GM23338 (cell line): ENCODE measurements around the gene LEKR1. TPM values are rescaled to one million over a fixed set of nuclear protein-coding genes. Genes with fewer than 3 reads are reported as not detected.
A peak's percentile ranks its signal among the peaks of the same experiment; 100 is the strongest.

ENCODE experiments used
- ATAC-seq: fragments of 200-7000 bp; cut with Tn5 transposase; 3 replicates; pipeline ENCODE4 v1.9.1; 2020
- DNase-seq: peaks from one replicate; pipeline ENCODE4 v3.0.0-alpha.2; 2015; ENCODE audit warnings: low spot score
- H2AFZ ChIP-seq: fragments of 200-600 bp; sonication (generic); 2 replicates; pipeline ENCODE4 v1.8.0; 2016; ENCODE audit warnings: antibody characterized with exemption, mild to moderate bottlenecking, moderate library complexity
- H3F3A ChIP-seq: fragments of 200-600 bp; sonication (generic); replicated peaks from 2 replicates; pipeline ENCODE4 v1.8.0; 2017; ENCODE audit warnings: antibody characterized with exemption, mixed run types, low read depth
- H3K27ac ChIP-seq: fragments of 200-600 bp; sonication (generic); 2 replicates; pipeline ENCODE4 v1.6.1; 2016; ENCODE audit warnings: low read depth
- H3K27me3 ChIP-seq: fragments of 200-600 bp; sonication (generic); 2 replicates; pipeline ENCODE4 v1.8.0; 2016; ENCODE audit warnings: mild to moderate bottlenecking, mixed run types, moderate library complexity; ENCODE audit not compliant: insufficient read depth
- H3K36me3 ChIP-seq: fragments of 200-600 bp; sonication (generic); 2 replicates; pipeline ENCODE4 v1.8.0; 2016; ENCODE audit warnings: mild to moderate bottlenecking; ENCODE audit not compliant: insufficient read depth
- H3K4me1 ChIP-seq: fragments of 200-600 bp; sonication (generic); 2 replicates; pipeline ENCODE4 v1.8.0; 2016; ENCODE audit warnings: mild to moderate bottlenecking, moderate library complexity; ENCODE audit not compliant: insufficient read depth
- H3K4me2 ChIP-seq: fragments of 200-600 bp; sonication (generic); 2 replicates; pipeline ENCODE4 v1.7.1; 2017; ENCODE audit warnings: mixed run types
- H3K4me3 ChIP-seq: fragments of 200-600 bp; sonication (generic); 2 replicates; pipeline ENCODE4 v1.6.1; 2016; ENCODE audit warnings: mixed run types
- H3K79me2 ChIP-seq: fragments of 200-600 bp; sonication (generic); replicated peaks from 2 replicates; pipeline ENCODE4 v1.8.0; 2017; ENCODE audit warnings: mild to moderate bottlenecking; ENCODE audit not compliant: insufficient read depth
- H3K9me2 ChIP-seq: fragments of 200-600 bp; sonication (generic); 2 replicates; pipeline ENCODE4 v1.8.0; 2017; ENCODE audit not compliant: insufficient read depth
- H4K20me1 ChIP-seq: fragments of 200-600 bp; sonication (generic); replicated peaks from 2 replicates; pipeline ENCODE4 v1.8.0; 2017; ENCODE audit warnings: mild to moderate bottlenecking; ENCODE audit not compliant: insufficient read depth
- H3K27ac Mint-ChIP-seq: 2 replicates; pipeline ENCODE4 v1.8.0; 2020; ENCODE audit warnings: inconsistent platforms, mild to moderate bottlenecking, moderate library complexity, mixed read lengths
- H3K27me3 Mint-ChIP-seq: 3 replicates; pipeline ENCODE4 v1.8.0; 2022; ENCODE audit warnings: low read depth, mild to moderate bottlenecking, moderate library complexity, mixed read lengths, inconsistent platforms; ENCODE audit not compliant: insufficient read depth, poor library complexity
- H3K36me3 Mint-ChIP-seq: 3 replicates; pipeline ENCODE4 v1.8.0; 2021; ENCODE audit warnings: low read depth, mild to moderate bottlenecking, inconsistent platforms, moderate library complexity, mixed read lengths
- H3K4me1 Mint-ChIP-seq: 3 replicates; pipeline ENCODE4 v1.8.0; 2020; ENCODE audit warnings: mild to moderate bottlenecking, inconsistent platforms, mixed read lengths
- H3K4me3 Mint-ChIP-seq: 3 replicates; pipeline ENCODE4 v1.8.0; 2021; ENCODE audit warnings: moderate library complexity, mild to moderate bottlenecking, inconsistent platforms, mixed read lengths
- H3K9me3 Mint-ChIP-seq: 3 replicates; pipeline ENCODE4 v1.8.0; 2020; ENCODE audit warnings: moderate library complexity, mild to moderate bottlenecking, inconsistent platforms, mixed read lengths
- CREB1 ChIP-seq: fragments of 250-450 bp; sonication (Bioruptor Pico); IDR thresholded peaks from 2 replicates; pipeline ENCODE4 v1.5.0; 2020; ENCODE audit warnings: low read depth, mild to moderate bottlenecking, moderate library complexity
- CTCF ChIP-seq, 2 experiments: fragments of 200-600 bp in 1 of 2; sonication (generic) in 1 of 2; conservative IDR thresholded peaks; 2 replicates each; pipeline versions ENCODE4 v1.5.1 to v1.6.1; 2016 to 2017; ENCODE audit warnings: antibody characterized with exemption in 2 of 2, low read depth in 2 of 2, mild to moderate bottlenecking in 2 of 2, moderate library complexity in 1 of 2
- EZH2 ChIP-seq: fragments of 200-600 bp; sonication (generic); IDR thresholded peaks from one replicate; pipeline ENCODE4 v1.8.0; 2017; ENCODE audit warnings: antibody characterized with exemption, mild to moderate bottlenecking, low read depth; ENCODE audit not compliant: unreplicated experiment
- EZH2phosphoT487 ChIP-seq: fragments of 200-600 bp; sonication (generic); IDR thresholded peaks from one replicate; pipeline ENCODE4 v1.8.1; 2018; ENCODE audit warnings: antibody characterized with exemption; ENCODE audit not compliant: unreplicated experiment
- JUNB ChIP-seq: IDR thresholded peaks from one replicate; pipeline ENCODE4 v1.6.1; 2016; ENCODE audit warnings: antibody characterized with exemption; ENCODE audit not compliant: unreplicated experiment
- NANOG ChIP-seq: IDR thresholded peaks from 2 replicates; pipeline ENCODE4 v1.6.1; 2016; ENCODE audit warnings: antibody characterized with exemption, borderline replicate concordance
- POLR2AphosphoS5 ChIP-seq: IDR thresholded peaks from 2 replicates; pipeline ENCODE4 v1.6.1; 2016; ENCODE audit warnings: antibody characterized with exemption, low read depth
- REST ChIP-seq: IDR thresholded peaks from one replicate; pipeline ENCODE4 v1.6.1; 2018; ENCODE audit warnings: antibody characterized with exemption; ENCODE audit not compliant: unreplicated experiment
- ZNF114 ChIP-seq: fragments of 250-450 bp; sonication (Bioruptor Pico); IDR thresholded peaks from 2 replicates; pipeline ENCODE4 v1.5.0; 2020; ENCODE audit warnings: mild to moderate bottlenecking, moderate library complexity
- ZNF331 ChIP-seq: fragments of 250-450 bp; sonication (Bioruptor Pico); IDR thresholded peaks from 2 replicates; pipeline ENCODE4 v1.5.0; 2020; ENCODE audit warnings: low read depth, mild to moderate bottlenecking, moderate library complexity
- polyA plus RNA-seq: library from polyadenylated mRNA; unstranded; fragments of >200 nt; fragmentation: Nextera tagmentation; extraction: Ambion mirVana; gene quantifications from 2 replicates; pipeline ENCODE4 v1.2.1, GENCODE V29; 2016
- total RNA-seq: library from RNA; depleted of rRNA; stranded (reverse); fragments of >200 nt; shearing (Covaris generic); gene quantifications from 2 replicates; pipeline ENCODE4 v1.2.3, GENCODE V29; 2014
- TF ChIP-seq, protein P1 (sequence below): IDR thresholded peaks from 2 replicates; pipeline ENCODE4 v1.6.1; 2016; ENCODE audit warnings: antibody characterized with exemption
- TF ChIP-seq, protein P2 (sequence below): fragments of 250-450 bp; sonication (Bioruptor Pico); IDR thresholded peaks from 2 replicates; pipeline ENCODE4 v1.5.0; 2020; ENCODE audit warnings: mild to moderate bottlenecking, moderate library complexity

LEKR1 gene
- total and polyA plus RNA-seq, 2 experiments from 2014 or later, result not detected

GRCh38 chr3:157082305-157082982, 256.3 kb downstream of the LEKR1 start:
- H2AFZ ChIP-seq, result peak overlapping the region; percentile 82
- H3K4me3 ChIP-seq, result 0 out of 2 replicates have a peak overlapping the region, but pooled peaks have one; percentile 17
- no peak overlapping the region for H3K27ac Mint-ChIP-seq

More at GRCh38 chr3:157082305-157082982, 256.3 kb downstream of the LEKR1 start:
- no peak for ATAC-seq
- Mint-ChIP-seq H3K4me3 (no peak overlapping the region), H3K4me1 (peaks cover 21% of the 10 kb centered on the region), H3K27me3 (peaks cover 2% of the 10 kb centered on the region), H3K36me3 (no peaks in the 10 kb centered on the region), H3K9me3 (no peaks in the 10 kb centered on the region)
- no peak for DNase-seq
- Histone ChIP-seq H3K79me2 (no peaks in the 10 kb centered on the region), H3K9me2 (no peaks in the 10 kb centered on the region), H3K27ac (no peak overlapping the region), H4K20me1 (no peaks in the 10 kb centered on the region), H3K27me3 (no peaks in the 10 kb centered on the region), H3F3A (no peaks in the 10 kb centered on the region), H3K4me2 (peak overlapping the region; percentile 55), H3K4me1 (no peaks in the 10 kb centered on the region; the same call in 1 of the 2 replicates), H3K36me3 (no peaks in the 10 kb centered on the region)
- no peak for TF ChIP-seq ZNF114 (CRISPR knock-in tag)
- no peak for TF ChIP-seq CTCF (conservative IDR thresholded peaks at IDR 0.05; ENCODE audit: low read depth in 2 of 2)
- TF ChIP-seq, protein P1, sequence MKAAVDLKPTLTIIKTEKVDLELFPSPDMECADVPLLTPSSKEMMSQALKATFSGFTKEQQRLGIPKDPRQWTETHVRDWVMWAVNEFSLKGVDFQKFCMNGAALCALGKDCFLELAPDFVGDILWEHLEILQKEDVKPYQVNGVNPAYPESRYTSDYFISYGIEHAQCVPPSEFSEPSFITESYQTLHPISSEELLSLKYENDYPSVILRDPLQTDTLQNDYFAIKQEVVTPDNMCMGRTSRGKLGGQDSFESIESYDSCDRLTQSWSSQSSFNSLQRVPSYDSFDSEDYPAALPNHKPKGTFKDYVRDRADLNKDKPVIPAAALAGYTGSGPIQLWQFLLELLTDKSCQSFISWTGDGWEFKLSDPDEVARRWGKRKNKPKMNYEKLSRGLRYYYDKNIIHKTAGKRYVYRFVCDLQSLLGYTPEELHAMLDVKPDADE, result no peak
- TF ChIP-seq CREB1 (CRISPR knock-in tag), result no peak
- no peak for TF ChIP-seq POLR2AphosphoS5
- no peak for TF ChIP-seq ZNF331
- TF ChIP-seq EZH2phosphoT487, result no peak
- no peak for TF ChIP-seq EZH2
- no peak for TF ChIP-seq REST
- TF ChIP-seq, protein P2, sequence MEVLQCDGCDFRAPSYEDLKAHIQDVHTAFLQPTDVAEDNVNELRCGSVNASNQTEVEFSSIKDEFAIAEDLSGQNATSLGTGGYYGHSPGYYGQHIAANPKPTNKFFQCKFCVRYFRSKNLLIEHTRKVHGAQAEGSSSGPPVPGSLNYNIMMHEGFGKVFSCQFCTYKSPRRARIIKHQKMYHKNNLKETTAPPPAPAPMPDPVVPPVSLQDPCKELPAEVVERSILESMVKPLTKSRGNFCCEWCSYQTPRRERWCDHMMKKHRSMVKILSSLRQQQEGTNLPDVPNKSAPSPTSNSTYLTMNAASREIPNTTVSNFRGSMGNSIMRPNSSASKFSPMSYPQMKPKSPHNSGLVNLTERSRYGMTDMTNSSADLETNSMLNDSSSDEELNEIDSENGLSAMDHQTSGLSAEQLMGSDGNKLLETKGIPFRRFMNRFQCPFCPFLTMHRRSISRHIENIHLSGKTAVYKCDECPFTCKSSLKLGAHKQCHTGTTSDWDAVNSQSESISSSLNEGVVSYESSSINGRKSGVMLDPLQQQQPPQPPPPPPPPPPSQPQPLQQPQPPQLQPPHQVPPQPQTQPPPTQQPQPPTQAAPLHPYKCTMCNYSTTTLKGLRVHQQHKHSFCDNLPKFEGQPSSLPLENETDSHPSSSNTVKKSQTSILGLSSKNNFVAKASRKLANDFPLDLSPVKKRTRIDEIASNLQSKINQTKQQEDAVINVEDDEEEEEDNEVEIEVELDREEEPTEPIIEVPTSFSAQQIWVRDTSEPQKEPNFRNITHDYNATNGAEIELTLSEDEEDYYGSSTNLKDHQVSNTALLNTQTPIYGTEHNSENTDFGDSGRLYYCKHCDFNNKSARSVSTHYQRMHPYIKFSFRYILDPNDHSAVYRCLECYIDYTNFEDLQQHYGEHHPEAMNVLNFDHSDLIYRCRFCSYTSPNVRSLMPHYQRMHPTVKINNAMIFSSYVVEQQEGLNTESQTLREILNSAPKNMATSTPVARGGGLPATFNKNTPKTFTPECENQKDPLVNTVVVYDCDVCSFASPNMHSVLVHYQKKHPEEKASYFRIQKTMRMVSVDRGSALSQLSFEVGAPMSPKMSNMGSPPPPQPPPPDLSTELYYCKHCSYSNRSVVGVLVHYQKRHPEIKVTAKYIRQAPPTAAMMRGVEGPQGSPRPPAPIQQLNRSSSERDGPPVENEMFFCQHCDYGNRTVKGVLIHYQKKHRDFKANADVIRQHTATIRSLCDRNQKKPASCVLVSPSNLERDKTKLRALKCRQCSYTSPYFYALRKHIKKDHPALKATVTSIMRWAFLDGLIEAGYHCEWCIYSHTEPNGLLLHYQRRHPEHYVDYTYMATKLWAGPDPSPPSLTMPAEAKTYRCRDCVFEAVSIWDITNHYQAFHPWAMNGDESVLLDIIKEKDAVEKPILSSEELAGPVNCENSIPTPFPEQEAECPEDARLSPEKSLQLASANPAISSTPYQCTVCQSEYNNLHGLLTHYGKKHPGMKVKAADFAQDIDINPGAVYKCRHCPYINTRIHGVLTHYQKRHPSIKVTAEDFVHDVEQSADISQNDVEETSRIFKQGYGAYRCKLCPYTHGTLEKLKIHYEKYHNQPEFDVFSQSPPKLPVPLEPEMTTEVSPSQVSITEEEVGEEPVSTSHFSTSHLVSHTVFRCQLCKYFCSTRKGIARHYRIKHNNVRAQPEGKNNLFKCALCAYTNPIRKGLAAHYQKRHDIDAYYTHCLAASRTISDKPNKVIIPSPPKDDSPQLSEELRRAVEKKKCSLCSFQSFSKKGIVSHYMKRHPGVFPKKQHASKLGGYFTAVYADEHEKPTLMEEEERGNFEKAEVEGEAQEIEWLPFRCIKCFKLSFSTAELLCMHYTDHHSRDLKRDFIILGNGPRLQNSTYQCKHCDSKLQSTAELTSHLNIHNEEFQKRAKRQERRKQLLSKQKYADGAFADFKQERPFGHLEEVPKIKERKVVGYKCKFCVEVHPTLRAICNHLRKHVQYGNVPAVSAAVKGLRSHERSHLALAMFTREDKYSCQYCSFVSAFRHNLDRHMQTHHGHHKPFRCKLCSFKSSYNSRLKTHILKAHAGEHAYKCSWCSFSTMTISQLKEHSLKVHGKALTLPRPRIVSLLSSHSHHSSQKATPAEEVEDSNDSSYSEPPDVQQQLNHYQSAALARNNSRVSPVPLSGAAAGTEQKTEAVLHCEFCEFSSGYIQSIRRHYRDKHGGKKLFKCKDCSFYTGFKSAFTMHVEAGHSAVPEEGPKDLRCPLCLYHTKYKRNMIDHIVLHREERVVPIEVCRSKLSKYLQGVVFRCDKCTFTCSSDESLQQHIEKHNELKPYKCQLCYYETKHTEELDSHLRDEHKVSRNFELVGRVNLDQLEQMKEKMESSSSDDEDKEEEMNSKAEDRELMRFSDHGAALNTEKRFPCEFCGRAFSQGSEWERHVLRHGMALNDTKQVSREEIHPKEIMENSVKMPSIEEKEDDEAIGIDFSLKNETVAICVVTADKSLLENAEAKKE, result no peak
- TF ChIP-seq NANOG, result no peak
- TF ChIP-seq JUNB, result no peak
